Bronchial epithelial cell (primary cell): ENCODE data around the gene FLCN. TPM values are rescaled to one million over a fixed set of nuclear protein-coding genes. Genes with fewer than 3 reads are reported as not detected.

Source experiments
- DNase-seq: peaks from one replicate; pipeline ENCODE4 v3.0.0-alpha.2; 2010; ENCODE audit warnings: low read depth
- FAIRE-seq: peaks from 2 replicates; lab custom pipeline; 2011; peaks lifted over from hg19 to GRCh38; lab: Jason Lieb, UNC
- H3K27me3 ChIP-seq: 2 replicates; pipeline ENCODE4 v1.5.1; 2011; ENCODE audit warnings: low read length; ENCODE audit not compliant: control insufficient read depth, insufficient read depth
- H3K36me3 ChIP-seq: 2 replicates; pipeline ENCODE4 v1.5.1; 2011; ENCODE audit warnings: low read length; ENCODE audit not compliant: control insufficient read depth, insufficient read depth
- H3K4me3 ChIP-seq: 2 replicates; pipeline ENCODE4 v1.5.1; 2011; ENCODE audit warnings: mild to moderate bottlenecking, low read depth, low read length, control low read depth
- total RNA-seq: library from RNA; depleted of rRNA; stranded (reverse); fragments of >200 nt; gene quantifications from 2 replicates; pipeline ENCODE4 v1.2.1, GENCODE V29; 2014
- TF ChIP-seq, protein P1 (sequence below): IDR thresholded peaks from 2 replicates; pipeline ENCODE4 v1.5.1; 2011; ENCODE audit warnings: mild to moderate bottlenecking, moderate library complexity, low read length, control low read depth, inconsistent platforms; ENCODE audit not compliant: insufficient read depth, severe bottlenecking

FLCN gene
- total RNA-seq, 1 donor from 2014 or later, result 51.1 TPM

DNA sequence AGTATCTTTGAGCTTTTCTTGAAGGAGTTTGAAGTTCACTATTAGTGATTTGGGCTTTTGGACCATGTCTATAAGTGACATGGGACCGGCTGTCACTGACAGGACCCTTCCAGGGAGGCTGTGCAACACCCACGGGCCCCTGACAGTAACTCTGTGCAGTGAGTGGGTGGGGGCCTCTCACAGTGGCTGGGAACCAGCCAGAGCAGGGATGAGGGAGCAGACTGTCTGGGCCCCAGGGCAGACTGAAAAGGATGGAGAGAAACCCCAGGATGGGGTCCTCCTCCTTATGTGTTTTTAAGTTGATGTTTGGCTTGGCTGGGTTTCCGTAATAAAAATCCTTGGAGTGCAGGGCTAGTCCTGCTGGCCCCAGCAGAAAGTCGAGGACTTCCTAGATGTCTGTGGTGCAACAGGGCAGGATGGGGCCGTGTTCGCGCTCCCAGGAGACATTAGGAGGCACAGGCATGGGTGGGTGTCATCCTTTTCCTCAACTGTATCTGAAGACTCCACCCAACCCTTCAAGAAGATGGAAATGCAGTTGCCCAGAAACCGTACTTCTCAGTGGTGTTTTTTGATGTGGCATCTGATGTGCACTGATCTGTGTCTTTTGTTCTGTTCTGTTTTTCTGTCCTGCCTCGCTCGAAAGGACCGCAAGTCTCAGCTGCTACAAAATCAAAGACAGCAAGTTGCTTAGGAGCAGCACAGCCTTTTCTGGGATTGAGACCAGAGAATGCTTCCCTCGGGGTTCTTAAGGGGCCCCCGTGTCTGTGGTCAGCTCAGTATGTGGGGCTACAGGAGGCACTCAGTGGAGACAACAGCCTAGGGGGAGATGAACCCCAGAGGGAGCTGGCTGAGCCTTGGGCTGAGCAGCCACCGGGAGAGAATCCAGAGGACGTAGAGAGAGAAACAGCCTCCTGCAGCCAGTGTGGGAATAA lies 55.0 kb downstream of the FLCN start:
- peaks cover 32% of the 10 kb centered on the region for H3K36me3 ChIP-seq
- H3K4me3 ChIP-seq, result no peak overlapping the region
- TF ChIP-seq, protein P1, sequence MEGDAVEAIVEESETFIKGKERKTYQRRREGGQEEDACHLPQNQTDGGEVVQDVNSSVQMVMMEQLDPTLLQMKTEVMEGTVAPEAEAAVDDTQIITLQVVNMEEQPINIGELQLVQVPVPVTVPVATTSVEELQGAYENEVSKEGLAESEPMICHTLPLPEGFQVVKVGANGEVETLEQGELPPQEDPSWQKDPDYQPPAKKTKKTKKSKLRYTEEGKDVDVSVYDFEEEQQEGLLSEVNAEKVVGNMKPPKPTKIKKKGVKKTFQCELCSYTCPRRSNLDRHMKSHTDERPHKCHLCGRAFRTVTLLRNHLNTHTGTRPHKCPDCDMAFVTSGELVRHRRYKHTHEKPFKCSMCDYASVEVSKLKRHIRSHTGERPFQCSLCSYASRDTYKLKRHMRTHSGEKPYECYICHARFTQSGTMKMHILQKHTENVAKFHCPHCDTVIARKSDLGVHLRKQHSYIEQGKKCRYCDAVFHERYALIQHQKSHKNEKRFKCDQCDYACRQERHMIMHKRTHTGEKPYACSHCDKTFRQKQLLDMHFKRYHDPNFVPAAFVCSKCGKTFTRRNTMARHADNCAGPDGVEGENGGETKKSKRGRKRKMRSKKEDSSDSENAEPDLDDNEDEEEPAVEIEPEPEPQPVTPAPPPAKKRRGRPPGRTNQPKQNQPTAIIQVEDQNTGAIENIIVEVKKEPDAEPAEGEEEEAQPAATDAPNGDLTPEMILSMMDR, result no peak
- DNase-seq (no peak), FAIRE-seq (peak; percentile 75)
- no peaks in the 10 kb centered on the region for H3K27me3 ChIP-seq

GRCh38 chr17:17180741-17181525 lies 56.0 kb downstream of the FLCN start:
- Histone ChIP-seq H3K4me3 (no peak overlapping the region), H3K36me3 (peaks cover 41% of the 10 kb centered on the region), H3K27me3 (no peaks in the 10 kb centered on the region)
- FAIRE-seq (no peak), DNase-seq (no peak)
- TF ChIP-seq, protein P1, result no peak

GRCh38 chr17:17180141-17180603 lies 56.8 kb downstream of the FLCN start:
- no peak for FAIRE-seq
- Histone ChIP-seq H3K36me3 (peaks cover 48% of the 10 kb centered on the region), H3K4me3 (no peak overlapping the region), H3K27me3 (no peaks in the 10 kb centered on the region)
- TF ChIP-seq, protein P1, result no peak
- no peak for DNase-seq

DNA sequence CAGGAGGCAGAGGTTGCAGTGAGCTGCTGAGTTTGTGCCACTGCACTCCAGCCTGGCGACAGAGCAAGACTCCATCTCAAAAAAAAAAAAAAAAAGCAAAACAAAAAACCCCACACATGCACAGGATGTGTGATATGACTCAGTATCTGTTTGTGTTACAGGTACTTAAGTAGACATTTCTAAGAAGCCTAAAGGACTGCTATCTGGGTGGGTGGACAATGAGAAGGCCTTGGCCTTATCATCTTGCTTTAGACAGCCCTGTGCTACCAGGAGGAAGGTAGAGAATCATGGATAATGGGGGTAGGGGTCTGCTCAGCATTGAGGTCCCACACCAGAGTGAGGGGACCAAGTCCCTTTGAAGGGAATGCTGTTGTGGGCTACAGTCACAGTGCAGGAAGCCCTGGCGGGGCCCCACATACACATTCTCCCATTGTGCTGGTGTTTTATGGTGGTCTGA lies 57.6 kb downstream of the FLCN start:
- no peak overlapping the region for H3K4me3 ChIP-seq
- no peaks in the 10 kb centered on the region for H3K27me3 ChIP-seq
- no peak for FAIRE-seq
- peak; percentile 52 for DNase-seq
- TF ChIP-seq, protein P1, result no peak
- H3K36me3 ChIP-seq, result peaks cover 54% of the 10 kb centered on the region

GRCh38 chr17:17177176-17177575 lies 59.8 kb downstream of the FLCN start:
- FAIRE-seq (no peak), DNase-seq (no peak)
- Histone ChIP-seq H3K4me3 (no peak overlapping the region), H3K27me3 (no peaks in the 10 kb centered on the region), H3K36me3 (peaks cover 65% of the 10 kb centered on the region)
- TF ChIP-seq, protein P1, result no peak
